ENCODE measurements around the gene ESRRG.

Gene ESRRG

GRCh38 chr1:216462066-216462775 lies 261.0 kb downstream of the ESRRG start:
- TF ChIP-seq BACH2 (CRISPR knock-in tag; IDR thresholded peaks at IDR 0.05; ENCODE audit: borderline replicate concordance) = no peak
- TF ChIP-seq TOX (CRISPR knock-in tag; IDR thresholded peaks at IDR 0.05; ENCODE audit: borderline replicate concordance) = peak; percentile 89
- no peak for TF ChIP-seq ESRRG (CRISPR knock-in tag; IDR thresholded peaks at IDR 0.05)
- TF ChIP-seq SNAI2 (CRISPR knock-in tag; IDR thresholded peaks at IDR 0.05) = no peak
- TF ChIP-seq TSHZ2 (CRISPR knock-in tag; IDR thresholded peaks at IDR 0.05) = no peak
- no peak for TF ChIP-seq POU6F1 (CRISPR knock-in tag; IDR thresholded peaks at IDR 0.05; ENCODE audit: borderline replicate concordance, low read depth)
- TF ChIP-seq ZNF565 (CRISPR knock-in tag; conservative IDR thresholded peaks at IDR 0.05; ENCODE audit: low read depth) = no peak
- no peak for TF ChIP-seq TCF4 (CRISPR knock-in tag; IDR thresholded peaks at IDR 0.05; ENCODE audit: borderline replicate concordance)
- peak; percentile 23; the same call in 1 of the 2 replicates for TF ChIP-seq ZC3H10 (CRISPR knock-in tag; IDR thresholded peaks at IDR 0.05)
- TF ChIP-seq PATZ1 (CRISPR knock-in tag; IDR thresholded peaks at IDR 0.05; ENCODE audit: borderline replicate concordance) = peak; percentile 73; the same call in 1 of the 2 replicates
- TF ChIP-seq ZNF8 (CRISPR knock-in tag; IDR thresholded peaks at IDR 0.05) = no peak
- no peak for TF ChIP-seq CSRNP3 (CRISPR knock-in tag; IDR thresholded peaks at IDR 0.05)
- TF ChIP-seq RARB (CRISPR knock-in tag; IDR thresholded peaks at IDR 0.05) = no peak
- TF ChIP-seq ISL1 (CRISPR knock-in tag; IDR thresholded peaks at IDR 0.05) = peak; percentile 98
- TF ChIP-seq PPARA (CRISPR knock-in tag; IDR thresholded peaks at IDR 0.05; ENCODE audit: borderline replicate concordance) = no peak
- no peak for TF ChIP-seq ARNTL (CRISPR knock-in tag; IDR thresholded peaks at IDR 0.05; ENCODE audit: borderline replicate concordance, low read depth)
- TF ChIP-seq OSR1 (CRISPR knock-in tag; IDR thresholded peaks at IDR 0.05) = no peak
- TF ChIP-seq ZNF70 (CRISPR knock-in tag; IDR thresholded peaks at IDR 0.05) = no peak
- no peak for TF ChIP-seq ZFP30 (CRISPR knock-in tag; IDR thresholded peaks at IDR 0.05)
- no peak for TF ChIP-seq CSDC2 (CRISPR knock-in tag; IDR thresholded peaks at IDR 0.05)
- TF ChIP-seq CREB5 (CRISPR knock-in tag; IDR thresholded peaks at IDR 0.05; ENCODE audit: low read depth) = no peak; the same call in 1 of the 2 replicates
- no peak for TF ChIP-seq GLIS3 (CRISPR knock-in tag; IDR thresholded peaks at IDR 0.05)
- TF ChIP-seq ZFP3 (CRISPR knock-in tag; IDR thresholded peaks at IDR 0.05) = no peak
- ATAC-seq = peak; percentile 46

GRCh38 chr1:216461466-216461865 lies 261.8 kb downstream of the ESRRG start:
- ATAC-seq = no peak
- no peak for TF ChIP-seq ZFP3 (CRISPR knock-in tag; IDR thresholded peaks at IDR 0.05)
- TF ChIP-seq ISL1 (CRISPR knock-in tag; IDR thresholded peaks at IDR 0.05) = no peak
- TF ChIP-seq TSHZ2 (CRISPR knock-in tag; IDR thresholded peaks at IDR 0.05) = no peak
- TF ChIP-seq OSR1 (CRISPR knock-in tag; IDR thresholded peaks at IDR 0.05) = no peak
- TF ChIP-seq ZNF565 (CRISPR knock-in tag; conservative IDR thresholded peaks at IDR 0.05; ENCODE audit: low read depth) = no peak
- no peak for TF ChIP-seq RARB (CRISPR knock-in tag; IDR thresholded peaks at IDR 0.05)

Data from SK-N-SH treated with all-trans-retinoic acid at 6 μM for 48 hours (cell line).